ENCODE measurements around the gene MSMB. TPM values are rescaled to one million over a fixed set of nuclear protein-coding genes. Genes with fewer than 3 reads are reported as not detected.
"Not testable (repeated sequence)": the region's sequence is repeated elsewhere in the genome, so short reads cannot be mapped to it uniquely, and the experiment has no call there.

Gene MSMB
- total RNA-seq, 1 donor from 2014 or later = not detected

DNA sequence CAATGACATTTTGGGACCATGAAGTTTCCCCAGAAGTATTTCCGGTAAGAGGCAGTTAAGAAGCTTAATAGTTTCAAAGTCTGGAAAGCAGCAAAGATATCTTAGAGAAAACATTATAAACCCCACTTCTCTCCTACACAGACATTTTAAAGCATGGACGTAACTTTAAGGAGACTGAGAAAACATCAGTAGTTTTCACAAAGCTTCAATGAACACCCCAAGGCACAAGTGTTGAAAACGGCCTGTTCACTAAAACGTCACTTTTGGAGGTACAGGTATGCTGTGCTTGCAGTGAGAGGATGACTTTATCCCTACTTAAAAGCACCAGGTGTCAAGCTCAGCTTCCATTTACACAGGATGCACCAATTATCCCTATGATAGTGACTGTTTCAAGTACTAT is 40.7 kb downstream of the MSMB start:
- H3K9me3 ChIP-seq = no peaks in the 10 kb centered on the region
- no peaks in the 10 kb centered on the region for H3K27me3 ChIP-seq
- ATAC-seq = no peak
- H3K4me1 ChIP-seq = no peaks in the 10 kb centered on the region
- TF ChIP-seq, protein P1, sequence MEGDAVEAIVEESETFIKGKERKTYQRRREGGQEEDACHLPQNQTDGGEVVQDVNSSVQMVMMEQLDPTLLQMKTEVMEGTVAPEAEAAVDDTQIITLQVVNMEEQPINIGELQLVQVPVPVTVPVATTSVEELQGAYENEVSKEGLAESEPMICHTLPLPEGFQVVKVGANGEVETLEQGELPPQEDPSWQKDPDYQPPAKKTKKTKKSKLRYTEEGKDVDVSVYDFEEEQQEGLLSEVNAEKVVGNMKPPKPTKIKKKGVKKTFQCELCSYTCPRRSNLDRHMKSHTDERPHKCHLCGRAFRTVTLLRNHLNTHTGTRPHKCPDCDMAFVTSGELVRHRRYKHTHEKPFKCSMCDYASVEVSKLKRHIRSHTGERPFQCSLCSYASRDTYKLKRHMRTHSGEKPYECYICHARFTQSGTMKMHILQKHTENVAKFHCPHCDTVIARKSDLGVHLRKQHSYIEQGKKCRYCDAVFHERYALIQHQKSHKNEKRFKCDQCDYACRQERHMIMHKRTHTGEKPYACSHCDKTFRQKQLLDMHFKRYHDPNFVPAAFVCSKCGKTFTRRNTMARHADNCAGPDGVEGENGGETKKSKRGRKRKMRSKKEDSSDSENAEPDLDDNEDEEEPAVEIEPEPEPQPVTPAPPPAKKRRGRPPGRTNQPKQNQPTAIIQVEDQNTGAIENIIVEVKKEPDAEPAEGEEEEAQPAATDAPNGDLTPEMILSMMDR (IDR thresholded peaks at IDR 0.05) = no peak
- no peak for DNase-seq
- H3K4me3 ChIP-seq = no peak overlapping the region
- H3K36me3 ChIP-seq = peaks cover 98% of the 10 kb centered on the region
- no peak overlapping the region for H3K27ac ChIP-seq
- intact Hi-C loops (cut with DNase I) = no loop called here

- intact Hi-C loops (cut with DNase I) = no loop called here
- no peak overlapping the region for H3K4me3 ChIP-seq
These were observed 41.1 kb downstream of the MSMB start for GRCh38 chr10:46004963-46005362.

GRCh38 chr10:46002916-46003693 is 43.0 kb downstream of the MSMB start:
- DNase-seq = no peak
- intact Hi-C loops (cut with DNase I) = no loop called here
- no peaks in the 10 kb centered on the region for H3K27me3 ChIP-seq
- TF ChIP-seq, protein P1 (IDR thresholded peaks at IDR 0.05) = no peak
- H3K4me3 ChIP-seq = no peak overlapping the region
- no peaks in the 10 kb centered on the region for H3K4me1 ChIP-seq
- no peak for ATAC-seq
- H3K9me3 ChIP-seq = no peaks in the 10 kb centered on the region
- H3K36me3 ChIP-seq = peaks cover 85% of the 10 kb centered on the region
- H3K27ac ChIP-seq = no peak overlapping the region

More at GRCh38 chr10:46004963-46005362, 41.1 kb downstream of the MSMB start:
- Histone ChIP-seq H3K27me3 (no peaks in the 10 kb centered on the region), H3K9me3 (no peaks in the 10 kb centered on the region), H3K4me1 (no peaks in the 10 kb centered on the region), H3K27ac (no peak overlapping the region), H3K36me3 (peaks cover 98% of the 10 kb centered on the region)
- DNase-seq = no peak
- TF ChIP-seq, protein P1 (IDR thresholded peaks at IDR 0.05) = no peak
- ATAC-seq = no peak

DNA sequence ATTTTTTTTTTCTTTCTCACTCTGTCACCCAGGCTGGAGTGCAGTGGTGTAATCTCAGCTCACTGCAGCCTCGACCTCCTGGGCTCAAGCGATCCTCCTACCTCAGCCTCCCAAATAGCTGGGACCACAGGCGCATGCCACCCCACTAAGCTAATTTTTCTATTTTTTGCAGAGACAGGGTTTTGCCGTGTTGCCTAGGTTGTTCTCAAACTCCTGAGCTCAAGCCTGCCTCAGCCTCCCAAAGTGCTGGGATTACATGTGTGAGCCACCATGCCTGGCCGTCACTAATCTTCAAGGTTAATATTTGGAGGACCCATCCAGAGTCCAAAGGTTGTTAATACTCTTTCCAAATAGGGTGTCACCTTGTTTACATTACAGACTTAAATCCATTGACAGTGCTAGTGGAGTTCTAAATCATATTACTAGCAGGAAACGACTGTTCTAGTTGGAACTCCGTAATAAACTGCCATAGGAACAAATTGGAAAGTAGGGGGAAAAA is 43.8 kb downstream of the MSMB start:
- H3K4me3 ChIP-seq; H3K9me3 ChIP-seq; intact Hi-C loops (cut with DNase I); ATAC-seq; H3K27ac ChIP-seq; H3K4me1 ChIP-seq; DNase-seq; H3K27me3 ChIP-seq: not testable (repeated sequence)
- peaks cover 83% of the 10 kb centered on the region for H3K36me3 ChIP-seq

DNA sequence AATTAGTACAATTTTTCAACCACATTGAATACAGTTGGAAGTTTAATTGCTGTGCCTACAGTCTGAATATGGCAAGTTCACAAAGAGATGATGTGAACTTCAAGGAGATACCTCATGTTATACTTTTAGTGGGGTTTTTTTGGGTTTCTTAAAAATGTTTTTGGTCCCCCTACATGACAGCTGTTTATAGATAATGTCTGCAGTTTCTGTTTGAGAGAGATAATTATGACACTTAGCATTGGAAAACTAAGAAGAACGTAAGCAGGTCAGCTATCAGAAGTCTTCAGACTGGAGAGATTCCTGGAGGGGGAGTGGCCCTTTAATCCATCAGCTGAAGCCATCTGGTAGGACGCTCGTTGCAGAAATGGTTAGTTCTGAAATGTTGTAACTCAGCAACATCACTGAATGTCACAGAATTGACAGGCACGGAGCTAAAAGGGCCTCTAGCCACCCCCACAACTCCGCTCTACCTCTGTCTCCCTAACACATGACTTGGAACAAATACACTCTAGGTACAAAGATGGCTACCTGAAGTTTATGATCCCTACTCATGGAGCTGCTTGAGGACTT is 44.8 kb downstream of the MSMB start:
- Histone ChIP-seq H3K4me3 (no peak overlapping the region), H3K4me1 (no peaks in the 10 kb centered on the region), H3K9me3 (no peaks in the 10 kb centered on the region), H3K36me3 (peaks cover 73% of the 10 kb centered on the region), H3K27ac (no peak overlapping the region), H3K27me3 (no peaks in the 10 kb centered on the region)
- TF ChIP-seq, protein P1 (IDR thresholded peaks at IDR 0.05) = no peak
- ATAC-seq (no peak), DNase-seq (no peak)
- intact Hi-C loops (cut with DNase I) = no loop called here

- Histone ChIP-seq H3K27ac (no peak overlapping the region), H3K4me1 (no peaks in the 10 kb centered on the region), H3K36me3 (peaks cover 66% of the 10 kb centered on the region), H3K4me3 (no peak overlapping the region), H3K27me3 (no peaks in the 10 kb centered on the region), H3K9me3 (no peaks in the 10 kb centered on the region)
- intact Hi-C loops (cut with DNase I) = no loop called here
- ATAC-seq (no peak), DNase-seq (no peak)
- TF ChIP-seq, protein P1 (IDR thresholded peaks at IDR 0.05) = no peak
These were observed 45.5 kb downstream of the MSMB start for GRCh38 chr10:46000538-46000937.

- DNase-seq; H3K4me1 ChIP-seq; H3K9me3 ChIP-seq; H3K27me3 ChIP-seq; H3K4me3 ChIP-seq; ATAC-seq; H3K27ac ChIP-seq; intact Hi-C loops (cut with DNase I): not testable (repeated sequence)
- H3K36me3 ChIP-seq = peaks cover 60% of the 10 kb centered on the region
These were observed 46.1 kb downstream of the MSMB start for GRCh38 chr10:45999955-46000354.
